Spleen (tissue), 11 donors: ENCODE results near the gene USP15. TPM values are rescaled to one million over a fixed set of nuclear protein-coding genes. Genes with fewer than 3 reads are reported as not detected.

Experiments
- DNase-seq: peaks from one replicate; pipeline ENCODE4 v3.0.0-alpha.2; 2020
- H3K27ac ChIP-seq, 8 donors: fragments of 200-600 bp; sonication (generic) in 7 of 8; 1 replicate in 4 of 8; 2 replicates in 4 of 8; pipeline versions ENCODE4 v1.5.0 to v1.8.0; 2016 to 2021; ENCODE audit warnings: inconsistent platforms in 4 of 8, mild to moderate bottlenecking in 4 of 8, moderate library complexity in 1 of 8
- H3K27me3 ChIP-seq, 7 donors: fragments of 200-600 bp; sonication (generic) in 6 of 7; replicated peaks in 1 of 7; 1 replicate in 4 of 7; 2 replicates in 3 of 7; pipeline versions ENCODE4 v1.5.0 to v1.8.0; 2016 to 2021; ENCODE audit warnings: inconsistent platforms in 3 of 7, mild to moderate bottlenecking in 1 of 7
- H3K36me3 ChIP-seq, 6 donors: fragments of 200-600 bp; sonication (generic) in 5 of 6; 1 replicate in 4 of 6; 2 replicates in 2 of 6; pipeline versions ENCODE4 v1.5.0 to v1.8.0; 2016 to 2021; ENCODE audit warnings: inconsistent platforms in 2 of 6
- H3K4me1 ChIP-seq, 6 donors: fragments of 200-600 bp; sonication (generic) in 5 of 6; 1 replicate in 3 of 6; 2 replicates in 3 of 6; pipeline versions ENCODE4 v1.5.0 to v1.8.0; 2016 to 2021; ENCODE audit warnings: inconsistent platforms in 3 of 6
- H3K4me3 ChIP-seq, 8 donors: fragments of 200-600 bp; sonication (generic) in 7 of 8; 1 replicate in 4 of 8; 2 replicates in 4 of 8; pipeline versions ENCODE4 v1.5.0 to v1.8.0; 2016 to 2021; ENCODE audit warnings: inconsistent platforms in 4 of 8, mild to moderate bottlenecking in 4 of 8, moderate library complexity in 2 of 8
- H3K9me3 ChIP-seq, 8 donors: fragments of 200-600 bp; sonication (generic) in 7 of 8; 1 replicate in 4 of 8; 2 replicates in 4 of 8; pipeline versions ENCODE4 v1.5.0 to v1.8.0; 2016 to 2021; ENCODE audit warnings: inconsistent platforms in 4 of 8
- POLR2A ChIP-seq, 3 donors: fragments of 450-650 bp; IDR thresholded peaks; one replicate each; pipeline ENCODE4 v1.5.1; 2017; ENCODE audit warnings: antibody characterized with exemption in 3 of 3, mild to moderate bottlenecking in 1 of 3
- POLR2AphosphoS5 ChIP-seq, 3 donors: sonication (generic); formaldehyde crosslinking; IDR thresholded peaks; one replicate each; pipeline ENCODE4 v1.5.1; 2017; ENCODE audit warnings: antibody characterized with exemption in 3 of 3
- WGBS, 5 donors: extraction: QIAGEN DNeasy Blood & Tissue Kit in 3 of 5; methylation state at CpG; one replicate each; pipeline versions ENCODE4 v1.1.5 to v1.1.7; 2013 to 2018; 5-methylcytosine and 5-hydroxymethylcytosine counted together
- intact Hi-C: fragments of 100-400 bp; cut with DNase I; formaldehyde crosslinking; loops from one replicate; pipeline ENCODE4 v1.15.0; 2023; ENCODE audit warnings: low total_unique reads
- polyA plus RNA-seq, 3 donors: library from polyadenylated mRNA; stranded (reverse); fragments of 200-250 nt; gene quantifications; one replicate each; pipeline ENCODE4 v1.2.1, GENCODE V29; 2013
- total RNA-seq, 7 donors: library from RNA; depleted of rRNA in 3 of 7; stranded (reverse); fragments of >200 nt in 3 of 7; fragmentation: NEBNext Ultra II Directional in 4 of 7; extraction: Animal tissue kit (Norgen Biotek cat#: 25700) in 4 of 7; gene quantifications; one replicate each; pipeline versions ENCODE4 v1.1.0 to v1.2.1, GENCODE V29; 2016 to 2021
- TF ChIP-seq, protein P1 (sequence below), 11 experiments: fragments of 200-600 bp in 7 of 11; fragments of 450-650 bp in 4 of 11; sonication (generic) in 4 of 11; IDR thresholded peaks in 8 of 11; conservative IDR thresholded peaks in 3 of 11; 1 replicate in 7 of 11; 2 replicates in 4 of 11; pipeline versions ENCODE4 v1.4.0 to v1.8.0; 2016 to 2021; ENCODE audit warnings: antibody characterized with exemption in 11 of 11, inconsistent platforms in 4 of 11, mild to moderate bottlenecking in 1 of 11
- donor health status: healthy with polysubstance abuse.
- donor health status: DM: no; HTN: no; CAD: no; lungs with moderate emphysema.
- donor health status: DM: no; HTN: no; CAD: no.
- donor health status: Bipolar disorder and iron deficiency.
- donor health status: healthy.
- donor health status: DM: no; HTN: no; CAD: no.
- donor health status: DM: yes; HTN: yes; CAD: no.

Gene USP15
- total and polyA plus RNA-seq, 10 donors, result 65.3 to 288 (median 162) TPM

DNA sequence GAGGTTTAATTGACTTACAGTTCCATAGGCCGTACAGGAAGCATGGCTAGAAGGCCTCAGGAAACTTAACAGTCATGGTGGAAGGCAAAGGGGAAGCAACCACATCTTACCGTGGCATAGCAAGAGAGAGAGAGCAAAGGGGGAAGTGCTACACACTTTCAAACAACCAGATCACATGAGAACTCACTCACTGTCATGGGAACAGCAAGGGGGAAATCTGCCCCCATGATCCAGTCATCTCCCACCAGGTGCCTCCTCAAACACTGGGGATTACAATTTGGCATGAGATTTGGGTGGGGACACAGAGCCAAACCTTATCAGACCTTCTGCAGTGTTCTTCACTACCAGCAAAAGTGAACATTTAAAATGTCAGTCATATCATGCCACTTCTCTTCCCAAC is 58.9 kb downstream of the USP15 start:
- peaks cover 0 to 85% (median 21%) of the 10 kb centered on the region in 6 donors for H3K36me3 ChIP-seq
- no peak overlapping the region for H3K4me3 ChIP-seq
- 41 to 72% (median 53%) methylated on average over 2 of the region's 2 CpGs for WGBS, 5 donors
- peaks cover 0 to 47% (median 6%) of the 10 kb centered on the region in 6 donors for H3K4me1 ChIP-seq
- intact Hi-C loops, result no loop called here
- H3K27ac ChIP-seq, result peak overlapping the region in 4 of 8 donors; percentile 9 to 69 (median 32)
- H3K9me3 ChIP-seq, result peaks cover 0 to 4% (median 0%) of the 10 kb centered on the region in 8 donors
- TF ChIP-seq POLR2A (IDR thresholded peaks at IDR 0.05) (no peak), POLR2AphosphoS5 (IDR thresholded peaks at IDR 0.05) (peak in 1 of 3 donors; percentile 73)
- TF ChIP-seq, protein P1, sequence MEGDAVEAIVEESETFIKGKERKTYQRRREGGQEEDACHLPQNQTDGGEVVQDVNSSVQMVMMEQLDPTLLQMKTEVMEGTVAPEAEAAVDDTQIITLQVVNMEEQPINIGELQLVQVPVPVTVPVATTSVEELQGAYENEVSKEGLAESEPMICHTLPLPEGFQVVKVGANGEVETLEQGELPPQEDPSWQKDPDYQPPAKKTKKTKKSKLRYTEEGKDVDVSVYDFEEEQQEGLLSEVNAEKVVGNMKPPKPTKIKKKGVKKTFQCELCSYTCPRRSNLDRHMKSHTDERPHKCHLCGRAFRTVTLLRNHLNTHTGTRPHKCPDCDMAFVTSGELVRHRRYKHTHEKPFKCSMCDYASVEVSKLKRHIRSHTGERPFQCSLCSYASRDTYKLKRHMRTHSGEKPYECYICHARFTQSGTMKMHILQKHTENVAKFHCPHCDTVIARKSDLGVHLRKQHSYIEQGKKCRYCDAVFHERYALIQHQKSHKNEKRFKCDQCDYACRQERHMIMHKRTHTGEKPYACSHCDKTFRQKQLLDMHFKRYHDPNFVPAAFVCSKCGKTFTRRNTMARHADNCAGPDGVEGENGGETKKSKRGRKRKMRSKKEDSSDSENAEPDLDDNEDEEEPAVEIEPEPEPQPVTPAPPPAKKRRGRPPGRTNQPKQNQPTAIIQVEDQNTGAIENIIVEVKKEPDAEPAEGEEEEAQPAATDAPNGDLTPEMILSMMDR (IDR thresholded peaks at IDR 0.05 in 8 of 11, conservative IDR thresholded peaks at IDR 0.05 in 3 of 11), result no peak
- no peak for DNase-seq
- H3K27me3 ChIP-seq, result no peaks in the 10 kb centered on the region

DNA sequence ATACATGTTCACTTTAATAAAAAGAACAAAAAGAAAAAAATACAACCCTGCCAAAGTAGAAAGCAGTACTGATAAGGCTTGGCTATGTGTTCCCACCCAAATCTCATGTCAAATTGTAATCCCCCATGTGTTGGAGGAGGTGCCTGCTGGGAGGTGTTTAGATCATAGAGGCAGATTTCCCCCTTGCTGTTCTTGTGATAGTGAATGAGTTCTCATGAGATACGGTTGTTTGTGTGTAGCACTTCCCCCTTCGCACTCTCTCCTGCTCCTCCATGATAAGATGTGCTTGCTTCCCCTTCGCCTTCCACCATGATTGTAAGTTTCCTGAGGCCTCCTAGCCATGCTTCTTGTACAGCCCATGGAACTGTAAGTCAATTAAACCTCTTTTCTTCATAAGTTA is 59.9 kb downstream of the USP15 start:
- H3K4me3 ChIP-seq, result no peak overlapping the region
- peaks cover 0 to 86% (median 21%) of the 10 kb centered on the region in 6 donors for H3K36me3 ChIP-seq
- H3K4me1 ChIP-seq, result peaks cover 0 to 42% (median 3%) of the 10 kb centered on the region in 6 donors
- TF ChIP-seq POLR2A (IDR thresholded peaks at IDR 0.05), result no peak
- peak in 1 of 3 donors; percentile 23 for TF ChIP-seq POLR2AphosphoS5 (IDR thresholded peaks at IDR 0.05)
- TF ChIP-seq, protein P1 (IDR thresholded peaks at IDR 0.05 in 8 of 11, conservative IDR thresholded peaks at IDR 0.05 in 3 of 11), result no peak
- peaks cover 0 to 4% (median 0%) of the 10 kb centered on the region in 8 donors for H3K9me3 ChIP-seq
- WGBS, 5 donors, result 83 to 94% (median 91%) methylated on average over 3 of the region's 3 CpGs
- no peak for DNase-seq
- H3K27ac ChIP-seq, result peak overlapping the region in 1 of 8 donors; percentile 69
- intact Hi-C loops, result no loop called here
- H3K27me3 ChIP-seq, result no peaks in the 10 kb centered on the region

DNA sequence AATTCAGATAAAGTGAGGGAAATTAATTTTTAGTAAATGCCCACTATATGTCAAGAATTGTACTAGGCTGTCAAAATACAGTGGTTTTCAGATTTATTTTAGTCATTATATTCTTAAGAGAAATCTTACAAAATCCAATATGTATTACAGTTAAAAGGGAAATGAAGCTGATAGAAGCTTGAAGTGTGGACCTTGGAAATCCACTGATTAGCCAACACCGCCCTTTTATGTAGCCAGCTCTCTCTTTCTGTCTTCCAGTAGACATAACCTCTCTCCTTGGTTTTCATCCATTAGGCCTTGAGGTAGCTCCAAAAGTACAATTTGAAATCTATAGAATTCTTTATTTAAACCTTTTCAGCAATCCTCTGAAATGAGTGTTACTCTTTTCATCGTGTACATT is 63.2 kb downstream of the USP15 start:
- intact Hi-C loops, result no loop called here
- no peaks in the 10 kb centered on the region for H3K27me3 ChIP-seq
- H3K4me1 ChIP-seq, result peaks cover 0 to 42% (median 8%) of the 10 kb centered on the region in 6 donors
- H3K4me3 ChIP-seq, result no peak overlapping the region
- H3K9me3 ChIP-seq, result peaks cover 0 to 4% (median 0%) of the 10 kb centered on the region in 8 donors
- peak overlapping the region in 1 of 8 donors; percentile 1 for H3K27ac ChIP-seq
- TF ChIP-seq POLR2AphosphoS5 (IDR thresholded peaks at IDR 0.05) (no peak), POLR2A (IDR thresholded peaks at IDR 0.05) (no peak)
- TF ChIP-seq, protein P1 (IDR thresholded peaks at IDR 0.05 in 8 of 11, conservative IDR thresholded peaks at IDR 0.05 in 3 of 11), result no peak
- no peak for DNase-seq
- 82 to 96% (median 93%) methylated on average over 2 of the region's 2 CpGs for WGBS, 5 donors
- H3K36me3 ChIP-seq, result peaks cover 0 to 82% (median 25%) of the 10 kb centered on the region in 6 donors

DNA sequence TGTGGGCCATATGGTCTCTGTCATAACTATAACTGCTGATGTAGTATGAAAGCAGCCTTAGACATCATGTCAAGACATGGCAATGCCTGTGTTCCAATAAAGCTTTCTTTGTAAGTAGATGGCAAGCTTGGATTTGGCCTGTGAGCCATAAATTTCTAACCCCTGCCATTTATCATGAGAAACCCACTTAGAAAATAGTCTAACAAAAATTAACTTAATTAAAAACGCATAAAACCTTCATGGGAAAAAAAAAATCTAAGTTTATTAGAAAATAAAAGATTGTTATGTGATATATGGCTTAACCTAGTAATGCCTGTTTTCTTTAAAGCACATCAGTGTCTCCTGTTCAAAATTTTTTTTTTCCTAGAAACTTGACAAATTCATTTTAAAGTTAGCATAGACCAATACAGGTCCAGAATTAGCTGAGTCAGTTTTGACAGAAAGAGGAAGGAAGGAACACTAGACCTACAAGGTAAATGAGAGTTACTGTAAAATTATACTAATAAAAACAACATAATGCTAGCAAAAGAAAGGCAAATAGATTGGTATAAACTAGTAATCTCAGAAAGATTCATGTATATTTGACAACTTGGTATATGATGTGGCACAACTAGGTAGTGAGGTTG is 68.2 kb downstream of the USP15 start:
- no peak for DNase-seq
- peaks cover 0 to 65% (median 7%) of the 10 kb centered on the region in 6 donors for H3K36me3 ChIP-seq
- 54 to 79% (median 73%) methylated on average over 1 of the region's 1 CpG for WGBS, 5 donors
- H3K4me1 ChIP-seq, result peaks cover 0 to 64% (median 16%) of the 10 kb centered on the region in 6 donors
- H3K9me3 ChIP-seq, result no peaks in the 10 kb centered on the region
- H3K4me3 ChIP-seq, result no peak overlapping the region
- H3K27me3 ChIP-seq, result no peaks in the 10 kb centered on the region
- TF ChIP-seq POLR2AphosphoS5 (IDR thresholded peaks at IDR 0.05), result no peak
- H3K27ac ChIP-seq, result peak overlapping the region in 3 of 8 donors; percentile 13 to 56 (median 31)
- intact Hi-C loops, result no loop called here
